Esophagus squamous epithelium (tissue), 4 donors: Measurements from ENCODE around the gene AAR2.

Experiments
- CTCF ChIP-seq, 6 experiments: fragments of 450-650 bp in 4 of 6; fragments of 200-600 bp in 2 of 6; sonication (generic) in 2 of 6; IDR thresholded peaks; one replicate each; pipeline ENCODE4 v1.5.1; 2016 to 2019; ENCODE audit warnings: antibody characterized with exemption in 6 of 6, mild to moderate bottlenecking in 4 of 6, moderate library complexity in 4 of 6
- POLR2A ChIP-seq, 4 donors: fragments of 450-650 bp; IDR thresholded peaks; one replicate each; pipeline ENCODE4 v1.6.1; 2017; ENCODE audit warnings: antibody characterized with exemption in 4 of 4, mild to moderate bottlenecking in 4 of 4, moderate library complexity in 3 of 4

GRCh38 chr20:36281785-36282380 is 45.6 kb downstream of the AAR2 start:
- TF ChIP-seq CTCF (IDR thresholded peaks at IDR 0.05) (no peak), POLR2A (IDR thresholded peaks at IDR 0.05) (no peak)
